ENCODE results near the gene SCN8A.

SCN8A gene

DNA sequence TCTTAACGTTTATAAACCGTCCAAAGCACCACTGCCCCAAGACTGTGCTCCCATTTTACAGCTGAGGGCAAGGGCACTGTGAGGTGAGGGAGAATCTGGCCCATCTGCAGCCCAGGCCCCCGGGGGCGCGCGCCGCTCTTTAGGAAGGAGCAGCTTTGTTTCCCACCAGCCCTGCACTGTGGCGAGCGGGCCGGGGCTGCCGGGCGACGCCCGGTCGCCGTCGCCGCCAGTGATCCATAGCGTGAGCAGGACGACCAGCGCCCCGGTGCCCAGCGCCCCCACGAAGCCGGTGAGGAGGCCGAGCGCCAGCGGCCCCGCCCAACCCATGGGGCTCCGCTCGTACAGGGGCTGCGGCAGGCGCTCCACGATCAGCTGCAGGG, 222.9 kb downstream of the SCN8A start:
- DNase-seq (ENCODE audit: low read depth) = no peak
- H3K4me3 ChIP-seq (ENCODE audit: low read depth, low read length) = peak overlapping the region; percentile 23
- TF ChIP-seq, protein P1, sequence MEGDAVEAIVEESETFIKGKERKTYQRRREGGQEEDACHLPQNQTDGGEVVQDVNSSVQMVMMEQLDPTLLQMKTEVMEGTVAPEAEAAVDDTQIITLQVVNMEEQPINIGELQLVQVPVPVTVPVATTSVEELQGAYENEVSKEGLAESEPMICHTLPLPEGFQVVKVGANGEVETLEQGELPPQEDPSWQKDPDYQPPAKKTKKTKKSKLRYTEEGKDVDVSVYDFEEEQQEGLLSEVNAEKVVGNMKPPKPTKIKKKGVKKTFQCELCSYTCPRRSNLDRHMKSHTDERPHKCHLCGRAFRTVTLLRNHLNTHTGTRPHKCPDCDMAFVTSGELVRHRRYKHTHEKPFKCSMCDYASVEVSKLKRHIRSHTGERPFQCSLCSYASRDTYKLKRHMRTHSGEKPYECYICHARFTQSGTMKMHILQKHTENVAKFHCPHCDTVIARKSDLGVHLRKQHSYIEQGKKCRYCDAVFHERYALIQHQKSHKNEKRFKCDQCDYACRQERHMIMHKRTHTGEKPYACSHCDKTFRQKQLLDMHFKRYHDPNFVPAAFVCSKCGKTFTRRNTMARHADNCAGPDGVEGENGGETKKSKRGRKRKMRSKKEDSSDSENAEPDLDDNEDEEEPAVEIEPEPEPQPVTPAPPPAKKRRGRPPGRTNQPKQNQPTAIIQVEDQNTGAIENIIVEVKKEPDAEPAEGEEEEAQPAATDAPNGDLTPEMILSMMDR (IDR thresholded peaks at IDR 0.05; ENCODE audit: low read depth, low read length, missing control alignments) = no peak
- in situ Hi-C loops (cut with HindIII; ENCODE audit: low sequenced_read_pairs) = no loop called here

DNA sequence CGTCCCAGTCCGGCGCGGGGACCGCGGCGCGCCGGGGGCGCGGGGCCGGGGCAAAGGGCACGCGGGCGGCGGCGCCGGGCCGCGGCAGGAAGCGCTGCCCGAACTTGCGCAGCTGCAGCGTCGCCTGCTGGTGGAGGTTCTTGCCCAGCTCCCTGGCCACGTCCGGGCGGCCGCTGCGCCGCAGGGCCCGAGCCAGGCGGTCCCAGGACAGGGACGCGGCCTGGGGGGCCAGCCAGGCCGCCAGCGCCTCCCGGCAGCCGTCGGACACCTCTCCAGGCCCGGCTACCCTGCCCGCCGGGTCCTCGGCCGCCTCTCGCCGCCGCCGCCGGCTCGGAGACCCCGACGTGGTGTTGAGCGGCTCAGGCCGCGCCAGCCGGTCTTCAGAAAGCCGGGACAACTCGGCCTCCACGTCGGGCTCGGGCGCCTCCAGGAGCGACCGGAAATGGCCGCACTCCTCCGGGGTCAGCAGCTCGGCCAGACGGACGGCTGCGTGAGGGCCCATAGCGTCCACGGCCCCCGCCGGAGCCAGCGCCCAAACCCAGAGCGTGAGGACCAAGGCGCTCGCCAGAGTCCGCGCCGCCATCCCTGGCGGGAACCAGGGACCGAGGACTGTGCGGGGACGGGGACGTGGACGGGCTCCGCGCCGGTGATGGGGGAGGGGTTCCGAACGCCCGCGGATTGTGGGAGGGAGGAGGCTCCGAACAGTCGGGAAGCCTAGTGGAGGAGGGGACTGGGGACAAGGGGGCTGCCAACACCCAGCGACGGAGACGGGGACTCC, 223.5 kb downstream of the SCN8A start:
- TF ChIP-seq, protein P1 (IDR thresholded peaks at IDR 0.05; ENCODE audit: low read depth, low read length, missing control alignments) = peak; percentile 42
- peak overlapping the region; percentile 30 for H3K4me3 ChIP-seq (ENCODE audit: low read depth, low read length)
- DNase-seq (ENCODE audit: low read depth) = no peak
- in situ Hi-C loops (cut with HindIII; ENCODE audit: low sequenced_read_pairs) = no loop called here

DNA sequence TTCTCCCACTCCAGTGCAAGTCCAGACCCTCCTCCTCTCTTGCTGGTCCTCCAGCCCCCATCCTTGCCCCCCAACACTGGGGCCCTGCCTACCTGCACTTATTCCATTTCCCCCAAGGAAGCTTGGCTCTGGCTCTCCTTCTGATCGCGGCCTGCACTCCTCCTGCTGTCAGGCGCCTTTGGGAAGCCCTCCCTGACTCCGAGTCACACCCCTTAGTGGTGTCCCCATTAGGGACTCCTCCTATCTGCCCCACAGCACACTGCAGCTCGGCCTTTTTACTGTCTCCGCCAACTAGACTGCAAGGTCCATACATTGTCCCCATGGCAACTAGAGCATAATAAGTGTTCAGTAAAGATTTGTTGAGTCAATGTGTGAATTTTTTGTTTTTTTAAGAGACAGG, 224.5 kb downstream of the SCN8A start:
- no peak overlapping the region for H3K4me3 ChIP-seq (ENCODE audit: low read depth, low read length)
- TF ChIP-seq, protein P1 (IDR thresholded peaks at IDR 0.05; ENCODE audit: low read depth, low read length, missing control alignments) = no peak
- in situ Hi-C loops (cut with HindIII; ENCODE audit: low sequenced_read_pairs) = no loop called here
- no peak for DNase-seq (ENCODE audit: low read depth)

- in situ Hi-C loops (cut with HindIII; ENCODE audit: low sequenced_read_pairs) = no loop called here
- TF ChIP-seq, protein P1 (IDR thresholded peaks at IDR 0.05; ENCODE audit: low read depth, low read length, missing control alignments) = no peak
- no peak overlapping the region for H3K4me3 ChIP-seq (ENCODE audit: low read depth, low read length)
- no peak for DNase-seq (ENCODE audit: low read depth)
Observed at GRCh38 chr12:51817027-51817953, 226.3 kb downstream of the SCN8A start.

DNA sequence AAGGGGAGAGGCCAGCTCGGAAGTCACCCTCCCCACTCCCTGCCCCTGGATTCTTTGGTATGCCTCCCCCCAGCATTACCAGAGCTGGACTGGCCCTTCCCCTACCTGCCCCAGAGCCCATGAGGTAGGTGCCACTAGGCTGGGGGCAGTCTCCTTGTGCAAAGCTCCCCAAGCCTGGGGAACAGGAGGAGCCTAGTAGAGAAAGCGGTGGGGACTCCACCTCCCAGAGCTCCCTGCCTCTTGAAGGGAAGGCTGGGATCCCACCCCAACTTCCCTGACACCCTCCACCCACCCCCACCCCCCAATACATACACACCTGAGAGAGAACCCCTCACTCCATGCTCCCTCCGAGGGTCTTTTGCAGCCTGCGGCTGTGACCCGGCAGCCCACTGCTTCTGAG, 227.1 kb downstream of the SCN8A start:
- in situ Hi-C loops (cut with HindIII; ENCODE audit: low sequenced_read_pairs) = no loop called here
- H3K4me3 ChIP-seq (ENCODE audit: low read depth, low read length) = no peak overlapping the region
- DNase-seq (ENCODE audit: low read depth) = no peak
- TF ChIP-seq, protein P1 (IDR thresholded peaks at IDR 0.05; ENCODE audit: low read depth, low read length, missing control alignments) = no peak

- TF ChIP-seq, protein P1 (IDR thresholded peaks at IDR 0.05; ENCODE audit: low read depth, low read length, missing control alignments) = no peak
- in situ Hi-C loops (cut with HindIII; ENCODE audit: low sequenced_read_pairs) = no loop called here
- no peak overlapping the region for H3K4me3 ChIP-seq (ENCODE audit: low read depth, low read length)
- peak; percentile 69 for DNase-seq (ENCODE audit: low read depth)
Observed at GRCh38 chr12:51818566-51819300, 227.7 kb downstream of the SCN8A start.
